Right cardiac atrium (tissue), 5 donors: ENCODE results near the gene KRTAP5-4. TPM values are rescaled to one million over a fixed set of nuclear protein-coding genes. Genes with fewer than 3 reads are reported as not detected.
"Not testable (repeated sequence)": the region's sequence is repeated elsewhere in the genome, so short reads cannot be mapped to it uniquely, and the experiment has no call there.

Source experiments
- ATAC-seq, 2 donors: fragments of 200-7000 bp; cut with Tn5 transposase; one replicate each; pipeline versions ENCODE4 v1.8.0 to v1.9.1; 2020; ENCODE audit warnings: moderate library complexity in 2 of 2, mild to moderate bottlenecking in 1 of 2
- DNase-seq, 3 donors: peaks; one replicate each; pipeline ENCODE4 v3.0.0-alpha.2; 2020
- H3K27ac ChIP-seq: one replicate; pipeline ENCODE4 v1.5.1; 2013; ENCODE audit warnings: mild to moderate bottlenecking, low read length, control low read depth, moderate library complexity
- H3K27me3 ChIP-seq: one replicate; pipeline ENCODE4 v1.6.1; 2013; ENCODE audit not compliant: control insufficient read depth, insufficient read depth
- H3K4me1 ChIP-seq: one replicate; pipeline ENCODE4 v1.6.1; 2013; ENCODE audit warnings: low read length; ENCODE audit not compliant: control insufficient read depth, insufficient read depth
- H3K4me3 ChIP-seq: one replicate; pipeline ENCODE4 v1.5.1; 2013; ENCODE audit warnings: low read length, control low read depth
- H3K9me3 ChIP-seq: one replicate; pipeline ENCODE4 v1.6.1; 2013; ENCODE audit warnings: low read length; ENCODE audit not compliant: control insufficient read depth
- WGBS: extraction: QIAGEN DNeasy Blood & Tissue Kit; methylation state at CpG from one replicate; pipeline ENCODE4 v1.1.7; 2013; 5-methylcytosine and 5-hydroxymethylcytosine counted together
- intact Hi-C, 4 donors: fragments of 100-400 bp; cut with DNase I; formaldehyde crosslinking; loops; one replicate each; pipeline versions ENCODE4 v1.11.0 to v1.14.0; 2022 to 2023
- polyA plus RNA-seq: library from polyadenylated mRNA; stranded (reverse); fragments of 200-250 nt; gene quantifications from one replicate; pipeline ENCODE4 v1.2.3, GENCODE V29; 2013
- total RNA-seq, 4 donors: library from RNA; stranded (reverse); fragmentation: NEBNext Ultra II Directional; extraction: Animal tissue kit (Norgen Biotek cat#: 25700); gene quantifications; one replicate each; pipeline ENCODE4 v1.2.1, GENCODE V29; 2021
- donor health status: healthy with polysubstance abuse.
- donor health status: DM: no; HTN: yes; CAD: no.
- donor health status: DM: no; HTN: no; CAD: no.
- donor health status: DM: no; HTN: yes; CAD: no; lungs with severe emphysema.
- donor health status: DM: yes; HTN: yes; CAD: no.

Gene KRTAP5-4
- total and polyA plus RNA-seq, 5 donors: not detected

GRCh38 chr11:1608363-1608762 is 13.6 kb downstream of the KRTAP5-4 start, which contains the start of gene KRTAP5-3:
Gene KRTAP5-3, minus strand, starts transcription at chr11:1608463. Its CDS starts 78 bp downstream, at chr11:1608385.
- 72% methylated on average over 4 of the region's 4 CpGs for WGBS
- H3K4me1 ChIP-seq: no peaks in the 10 kb centered on the region
- no peak within 1 kb of the TSS for H3K4me3 ChIP-seq
- ATAC-seq: no peak
- no peak for DNase-seq
- intact Hi-C loops: no loop called here
- no peak within 1 kb of the TSS for H3K27ac ChIP-seq
- H3K9me3 ChIP-seq: no peaks in the 10 kb centered on the region
- H3K27me3 ChIP-seq: no peaks in the 10 kb centered on the region

GRCh38 chr11:1607901-1608300 is 14.0 kb downstream of the KRTAP5-4 start:
- 48% methylated on average over 5 of the region's 5 CpGs for WGBS
- H3K4me1 ChIP-seq, H3K4me3 ChIP-seq, H3K27ac ChIP-seq, DNase-seq, H3K9me3 ChIP-seq, intact Hi-C loops, H3K27me3 ChIP-seq, ATAC-seq: not testable (repeated sequence)

- ATAC-seq, DNase-seq, H3K4me3 ChIP-seq, H3K27ac ChIP-seq, H3K27me3 ChIP-seq, H3K9me3 ChIP-seq, intact Hi-C loops, H3K4me1 ChIP-seq: not testable (repeated sequence)
- 36% methylated on average over 18 of the region's 18 CpGs for WGBS
Observed at GRCh38 chr11:1607156-1607845, 14.6 kb downstream of the KRTAP5-4 start.

- H3K27ac ChIP-seq, H3K27me3 ChIP-seq, ATAC-seq, H3K4me3 ChIP-seq, intact Hi-C loops, H3K9me3 ChIP-seq, DNase-seq, H3K4me1 ChIP-seq: not testable (repeated sequence)
- WGBS: 83% methylated on average over 13 of the region's 13 CpGs
Observed at GRCh38 chr11:1605923-1606322, 16.0 kb downstream of the KRTAP5-4 start.

GRCh38 chr11:1604711-1605110 is 17.2 kb downstream of the KRTAP5-4 start:
- H3K9me3 ChIP-seq: no peaks in the 10 kb centered on the region
- DNase-seq (no peak), ATAC-seq (no peak)
- H3K27ac ChIP-seq: no peak overlapping the region
- intact Hi-C loops: no loop called here
- no peak overlapping the region for H3K4me3 ChIP-seq
- WGBS: 78% methylated on average over 7 of the region's 7 CpGs
- no peaks in the 10 kb centered on the region for H3K27me3 ChIP-seq
- H3K4me1 ChIP-seq: no peaks in the 10 kb centered on the region

- DNase-seq (no peak), ATAC-seq (peak in 1 of 2 donors; percentile 44)
- H3K9me3 ChIP-seq: no peaks in the 10 kb centered on the region
- H3K27me3 ChIP-seq: no peaks in the 10 kb centered on the region
- H3K4me1 ChIP-seq: no peaks in the 10 kb centered on the region
- H3K27ac ChIP-seq: no peak overlapping the region
- no peak overlapping the region for H3K4me3 ChIP-seq
- intact Hi-C loops: no loop called here
- 92% methylated on average over 11 of the region's 11 CpGs for WGBS
Observed at GRCh38 chr11:1604181-1604580, 17.8 kb downstream of the KRTAP5-4 start.

- DNase-seq: no peak
- ATAC-seq: no peak
- H3K4me3 ChIP-seq: no peak overlapping the region
- no peaks in the 10 kb centered on the region for H3K4me1 ChIP-seq
- intact Hi-C loops: no loop called here
- H3K9me3 ChIP-seq: no peaks in the 10 kb centered on the region
- no peak overlapping the region for H3K27ac ChIP-seq
- no peaks in the 10 kb centered on the region for H3K27me3 ChIP-seq
- 91% methylated on average over 1 of the region's 1 CpG for WGBS
Observed at GRCh38 chr11:1603629-1604028, 18.3 kb downstream of the KRTAP5-4 start.

GRCh38 chr11:1601663-1602062 is 20.3 kb downstream of the KRTAP5-4 start:
- H3K4me3 ChIP-seq, ATAC-seq, H3K27me3 ChIP-seq, H3K9me3 ChIP-seq, H3K4me1 ChIP-seq, intact Hi-C loops, DNase-seq, H3K27ac ChIP-seq: not testable (repeated sequence)
- WGBS: 52% methylated on average over 3 of the region's 3 CpGs

- Histone ChIP-seq H3K27ac (no peak overlapping the region), H3K27me3 (no peaks in the 10 kb centered on the region), H3K4me3 (no peak overlapping the region), H3K4me1 (no peaks in the 10 kb centered on the region), H3K9me3 (no peaks in the 10 kb centered on the region)
- ATAC-seq (no peak), DNase-seq (no peak)
- intact Hi-C loops: no loop called here
- WGBS: 77% methylated on average over 5 of the region's 5 CpGs
Observed at GRCh38 chr11:1600626-1601025, 21.3 kb downstream of the KRTAP5-4 start.

GRCh38 chr11:1598816-1599215 is 23.1 kb downstream of the KRTAP5-4 start:
- intact Hi-C loops: no loop called here

GRCh38 chr11:1598406-1598805 is 23.5 kb downstream of the KRTAP5-4 start:
- ATAC-seq, H3K27ac ChIP-seq, H3K4me3 ChIP-seq, intact Hi-C loops, H3K4me1 ChIP-seq, H3K9me3 ChIP-seq, H3K27me3 ChIP-seq, DNase-seq: not testable (repeated sequence)
- 81% methylated on average over 3 of the region's 3 CpGs for WGBS

More at GRCh38 chr11:1598816-1599215, 23.1 kb downstream of the KRTAP5-4 start:
- H3K9me3 ChIP-seq: no peaks in the 10 kb centered on the region
- H3K4me3 ChIP-seq: no peak overlapping the region
- DNase-seq: no peak
- H3K27me3 ChIP-seq: no peaks in the 10 kb centered on the region
- no peak overlapping the region for H3K27ac ChIP-seq
- no peak for ATAC-seq
- no peaks in the 10 kb centered on the region for H3K4me1 ChIP-seq
- 67% methylated on average over 6 of the region's 6 CpGs for WGBS

GRCh38 chr11:1597994-1598380 is 24.0 kb downstream of the KRTAP5-4 start, which contains the start of gene KRTAP5-2:
Gene KRTAP5-2, minus strand, starts transcription at chr11:1598294. Its CDS starts 44 bp downstream, at chr11:1598250.
- DNase-seq: no peak
- Histone ChIP-seq H3K27me3 (no peaks in the 10 kb centered on the region), H3K27ac (no peak within 1 kb of the TSS), H3K9me3 (no peaks in the 10 kb centered on the region), H3K4me1 (no peaks in the 10 kb centered on the region), H3K4me3 (no peak within 1 kb of the TSS)
- 64% methylated on average over 4 of the region's 4 CpGs for WGBS
- intact Hi-C loops: no loop called here
- ATAC-seq: no peak
